ENCODE results near the gene DNAJC5.

DNAJC5 gene

GRCh38 chr20:63964412-63964811, 69.5 kb downstream of the DNAJC5 start:
- WGBS (ENCODE audit: insufficient coverage), result 98% methylated on average over 12 of the region's 16 CpGs
- Histone ChIP-seq H3K27ac (ENCODE audit: insufficient read depth in 1 of 2, low read depth in 1 of 2, low read length in 2 of 2, poor library complexity in 1 of 2, severe bottlenecking in 2 of 2) (no peak overlapping the region), H3K4me1 (ENCODE audit: control extremely low read depth in 1 of 4, control insufficient read depth in 4 of 4, insufficient read depth in 4 of 4, low read length in 3 of 4) (peaks cover 0 to 17% (median 14%) of the 10 kb centered on the region in 4 experiments), H3K4me3 (ENCODE audit: control insufficient read depth in 1 of 7, extremely low read depth in 1 of 7, insufficient read depth in 4 of 7, low read depth in 2 of 7, low read length in 6 of 7) (no peak overlapping the region), H3K27me3 (replicated peaks in 2 of 5; ENCODE audit: control insufficient read depth in 4 of 5, insufficient read depth in 5 of 5, low read length in 4 of 5) (no peaks in the 10 kb centered on the region), H3K36me3 (ENCODE audit: control insufficient read depth in 4 of 4, insufficient read depth in 4 of 4, low read length in 3 of 4) (peaks cover 12 to 74% (median 52%) of the 10 kb centered on the region in 4 experiments), H3K9me3 (ENCODE audit: control extremely low read depth in 1 of 5, control insufficient read depth in 4 of 5, insufficient read depth in 2 of 5, low read depth in 1 of 5, low read length in 4 of 5) (peaks cover 0 to 16% (median 0%) of the 10 kb centered on the region in 5 experiments)
- ChIA-PET CTCF (interaction anchor here (0.6 to 1.2 kb wide), 3 partner anchors 9 to 16 kb away, joined by 3 to 4 read pairs (median 3); partner anchors contain the start of gene PRPF6), POLR2A (no interaction called here)
- DNase-seq, result no peak

GRCh38 chr20:63966172-63966943, 71.4 kb downstream of the DNAJC5 start:
- no peak for DNase-seq
- Histone ChIP-seq H3K4me3 (ENCODE audit: control insufficient read depth in 1 of 7, extremely low read depth in 1 of 7, insufficient read depth in 4 of 7, low read depth in 2 of 7, low read length in 6 of 7) (peak overlapping the region in 1 of 7 experiments; percentile 5), H3K36me3 (ENCODE audit: control insufficient read depth in 4 of 4, insufficient read depth in 4 of 4, low read length in 3 of 4) (peaks cover 10 to 61% (median 43%) of the 10 kb centered on the region in 4 experiments), H3K27me3 (replicated peaks in 2 of 5; ENCODE audit: control insufficient read depth in 4 of 5, insufficient read depth in 5 of 5, low read length in 4 of 5) (no peaks in the 10 kb centered on the region), H3K27ac (ENCODE audit: insufficient read depth in 1 of 2, low read depth in 1 of 2, low read length in 2 of 2, poor library complexity in 1 of 2, severe bottlenecking in 2 of 2) (no peak overlapping the region), H3K4me1 (ENCODE audit: control extremely low read depth in 1 of 4, control insufficient read depth in 4 of 4, insufficient read depth in 4 of 4, low read length in 3 of 4) (peaks cover 0 to 24% (median 19%) of the 10 kb centered on the region in 4 experiments), H3K9me3 (ENCODE audit: control extremely low read depth in 1 of 5, control insufficient read depth in 4 of 5, insufficient read depth in 2 of 5, low read depth in 1 of 5, low read length in 4 of 5) (peaks cover 0 to 16% (median 0%) of the 10 kb centered on the region in 5 experiments)
- ChIA-PET CTCF (interaction anchor here (1.7 kb wide), 1 partner anchor 14 kb away, joined by 6 read pairs; the partner anchor contains the start of gene SAMD10), POLR2A (no interaction called here)
- WGBS (ENCODE audit: insufficient coverage), result 96% methylated on average over 25 of the region's 27 CpGs

- CTCF ChIA-PET, result interaction anchor here (1.7 kb wide), 1 partner anchor 13 kb away, joined by 6 read pairs; the partner anchor contains the start of gene SAMD10
Observed at GRCh38 chr20:63966944-63967322, 72.0 kb downstream of the DNAJC5 start.

DNA sequence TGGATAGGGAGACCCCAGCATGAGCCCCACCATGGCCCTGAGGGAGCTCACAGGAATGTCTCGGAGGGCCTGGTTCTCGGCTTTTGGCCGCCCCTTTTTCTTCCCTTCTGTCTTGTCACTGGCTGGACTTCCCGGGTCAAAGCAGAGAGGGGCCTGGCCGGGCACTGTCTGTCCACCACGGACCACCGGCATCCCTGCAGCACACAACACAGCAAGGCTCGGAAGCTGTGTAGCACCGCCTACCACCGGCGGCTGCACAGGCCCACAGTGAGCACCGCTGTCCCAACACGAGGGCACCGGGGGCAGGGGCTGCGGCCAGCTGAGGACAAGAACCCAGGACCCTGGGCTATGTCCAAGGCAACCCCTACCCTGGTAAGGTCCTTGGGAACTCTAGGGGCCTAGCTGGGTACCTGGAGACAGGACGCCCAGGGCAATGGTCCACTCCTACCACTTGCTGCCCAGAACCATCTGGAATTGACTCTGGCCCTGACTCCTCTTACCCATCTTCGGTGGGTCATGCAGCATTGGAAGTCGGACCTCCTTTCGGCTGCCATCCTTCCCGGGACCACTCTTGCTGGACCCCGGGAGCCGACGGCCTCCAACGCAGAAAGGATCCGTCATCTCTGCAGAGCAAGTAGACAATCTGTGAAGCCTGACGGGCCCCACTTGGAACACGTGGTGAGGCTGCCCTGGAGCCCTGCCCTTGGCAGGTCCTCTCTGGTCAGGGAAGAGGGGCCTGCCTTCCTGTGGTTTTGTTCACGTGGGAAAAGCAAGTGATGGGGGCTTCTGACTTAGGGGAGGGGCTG, 72.6 kb downstream of the DNAJC5 start:
- 89% methylated on average over 26 of the region's 28 CpGs for WGBS (ENCODE audit: insufficient coverage)
- Histone ChIP-seq H3K36me3 (ENCODE audit: control insufficient read depth in 4 of 4, insufficient read depth in 4 of 4, low read length in 3 of 4) (peaks cover 8 to 50% (median 33%) of the 10 kb centered on the region in 4 experiments), H3K4me1 (ENCODE audit: control extremely low read depth in 1 of 4, control insufficient read depth in 4 of 4, insufficient read depth in 4 of 4, low read length in 3 of 4) (peaks cover 0 to 29% (median 23%) of the 10 kb centered on the region in 4 experiments), H3K4me3 (ENCODE audit: control insufficient read depth in 1 of 7, extremely low read depth in 1 of 7, insufficient read depth in 4 of 7, low read depth in 2 of 7, low read length in 6 of 7) (no peak overlapping the region), H3K27me3 (replicated peaks in 2 of 5; ENCODE audit: control insufficient read depth in 4 of 5, insufficient read depth in 5 of 5, low read length in 4 of 5) (no peaks in the 10 kb centered on the region), H3K9me3 (ENCODE audit: control extremely low read depth in 1 of 5, control insufficient read depth in 4 of 5, insufficient read depth in 2 of 5, low read depth in 1 of 5, low read length in 4 of 5) (peaks cover 0 to 16% (median 0%) of the 10 kb centered on the region in 5 experiments), H3K27ac (ENCODE audit: insufficient read depth in 1 of 2, low read depth in 1 of 2, low read length in 2 of 2, poor library complexity in 1 of 2, severe bottlenecking in 2 of 2) (no peak overlapping the region)
- DNase-seq, result no peak
- POLR2A ChIA-PET, result no interaction called here
- CTCF ChIA-PET, result interaction anchor here (0.6 to 1.7 kb wide), 2 partner anchors 12 to 61 kb away, joined by 3 to 6 read pairs; partner anchors contain the start of gene SAMD10

More at GRCh38 chr20:63966944-63967322, 72.0 kb downstream of the DNAJC5 start:
- no peak for DNase-seq
- POLR2A ChIA-PET, result no interaction called here
- 97% methylated on average over 11 of the region's 13 CpGs for WGBS (ENCODE audit: insufficient coverage)
- Histone ChIP-seq H3K27ac (ENCODE audit: insufficient read depth in 1 of 2, low read depth in 1 of 2, low read length in 2 of 2, poor library complexity in 1 of 2, severe bottlenecking in 2 of 2) (no peak overlapping the region), H3K4me1 (ENCODE audit: control extremely low read depth in 1 of 4, control insufficient read depth in 4 of 4, insufficient read depth in 4 of 4, low read length in 3 of 4) (peaks cover 0 to 24% (median 20%) of the 10 kb centered on the region in 4 experiments), H3K4me3 (ENCODE audit: control insufficient read depth in 1 of 7, extremely low read depth in 1 of 7, insufficient read depth in 4 of 7, low read depth in 2 of 7, low read length in 6 of 7) (no peak overlapping the region), H3K9me3 (ENCODE audit: control extremely low read depth in 1 of 5, control insufficient read depth in 4 of 5, insufficient read depth in 2 of 5, low read depth in 1 of 5, low read length in 4 of 5) (peaks cover 0 to 16% (median 0%) of the 10 kb centered on the region in 5 experiments), H3K36me3 (ENCODE audit: control insufficient read depth in 4 of 4, insufficient read depth in 4 of 4, low read length in 3 of 4) (peaks cover 10 to 56% (median 39%) of the 10 kb centered on the region in 4 experiments), H3K27me3 (replicated peaks in 2 of 5; ENCODE audit: control insufficient read depth in 4 of 5, insufficient read depth in 5 of 5, low read length in 4 of 5) (no peaks in the 10 kb centered on the region)

- Histone ChIP-seq H3K4me3 (ENCODE audit: control insufficient read depth in 1 of 7, extremely low read depth in 1 of 7, insufficient read depth in 4 of 7, low read depth in 2 of 7, low read length in 6 of 7) (peak overlapping the region in 6 of 7 experiments; percentile 37 to 86 (median 79)), H3K4me1 (ENCODE audit: control extremely low read depth in 1 of 4, control insufficient read depth in 4 of 4, insufficient read depth in 4 of 4, low read length in 3 of 4) (peaks cover 0 to 29% (median 23%) of the 10 kb centered on the region in 4 experiments), H3K27me3 (replicated peaks in 2 of 5; ENCODE audit: control insufficient read depth in 4 of 5, insufficient read depth in 5 of 5, low read length in 4 of 5) (no peaks in the 10 kb centered on the region), H3K9me3 (ENCODE audit: control extremely low read depth in 1 of 5, control insufficient read depth in 4 of 5, insufficient read depth in 2 of 5, low read depth in 1 of 5, low read length in 4 of 5) (peaks cover 0 to 16% (median 0%) of the 10 kb centered on the region in 5 experiments), H3K36me3 (ENCODE audit: control insufficient read depth in 4 of 4, insufficient read depth in 4 of 4, low read length in 3 of 4) (peaks cover 8 to 42% (median 27%) of the 10 kb centered on the region in 4 experiments), H3K27ac (ENCODE audit: insufficient read depth in 1 of 2, low read depth in 1 of 2, low read length in 2 of 2, poor library complexity in 1 of 2, severe bottlenecking in 2 of 2) (peak overlapping the region; percentile 54 to 83)
- POLR2A ChIA-PET, result no interaction called here
- CTCF ChIA-PET, result interaction anchor here (0.6 to 1.7 kb wide), 2 partner anchors 12 to 62 kb away, joined by 3 to 6 read pairs; partner anchors contain the start of gene SAMD10
- no peak for DNase-seq
- WGBS (ENCODE audit: insufficient coverage), result 72% methylated on average over 13 of the region's 14 CpGs
Observed at GRCh38 chr20:63968136-63968927, 73.4 kb downstream of the DNAJC5 start.

GRCh38 chr20:63968928-63969760, 74.2 kb downstream of the DNAJC5 start:
- under 1% methylated on average over 48 of the region's 70 CpGs for WGBS (ENCODE audit: insufficient coverage)
- H3K9me3 ChIP-seq (ENCODE audit: control extremely low read depth in 1 of 5, control insufficient read depth in 4 of 5, insufficient read depth in 2 of 5, low read depth in 1 of 5, low read length in 4 of 5), result peaks cover 0 to 16% (median 0%) of the 10 kb centered on the region in 5 experiments
- no peak for DNase-seq
- H3K27me3 ChIP-seq (replicated peaks in 2 of 5; ENCODE audit: control insufficient read depth in 4 of 5, insufficient read depth in 5 of 5, low read length in 4 of 5), result no peaks in the 10 kb centered on the region
- peaks cover 7 to 35% (median 23%) of the 10 kb centered on the region in 4 experiments for H3K36me3 ChIP-seq (ENCODE audit: control insufficient read depth in 4 of 4, insufficient read depth in 4 of 4, low read length in 3 of 4)
- ChIA-PET POLR2A (interaction anchor here (0.5 kb wide), 1 partner anchor 196 kb away, joined by 3 read pairs; no protein-coding TSS in a partner anchor), CTCF (no interaction called here)
- peaks cover 0 to 35% (median 28%) of the 10 kb centered on the region in 4 experiments for H3K4me1 ChIP-seq (ENCODE audit: control extremely low read depth in 1 of 4, control insufficient read depth in 4 of 4, insufficient read depth in 4 of 4, low read length in 3 of 4)
- H3K4me3 ChIP-seq (ENCODE audit: control insufficient read depth in 1 of 7, extremely low read depth in 1 of 7, insufficient read depth in 4 of 7, low read depth in 2 of 7, low read length in 6 of 7), result peak overlapping the region; percentile 37 to 86 (median 78)
- H3K27ac ChIP-seq (ENCODE audit: insufficient read depth in 1 of 2, low read depth in 1 of 2, low read length in 2 of 2, poor library complexity in 1 of 2, severe bottlenecking in 2 of 2), result peak overlapping the region; percentile 54 to 83

All from common myeloid progenitor, CD34-positive (primary cell).